Right lung (tissue), 10 donors: ENCODE data around the gene TST. TPM values are rescaled to one million over a fixed set of nuclear protein-coding genes. Genes with fewer than 3 reads are reported as not detected.

ENCODE experiments used
- DNase-seq, 2 donors: peaks; one replicate each; pipeline ENCODE4 v3.0.0-alpha.2; 2013
- long read RNA-seq, 8 donors: transcript quantifications; one replicate each; lab custom pipeline, GENCODE V29; 2026
- polyA plus RNA-seq, 5 donors: library from polyadenylated mRNA; unstranded; fragments of 120-200 nt; gene quantifications; one replicate each; pipeline versions ENCODE4 v1.2.1 to v1.2.3, GENCODE V29; 2013; ENCODE audit warnings: inconsistent platforms in 1 of 5, low replicate concordance in 1 of 5; ENCODE audit not compliant: insufficient read length in 5 of 5, insufficient read depth in 1 of 5

The TST gene
- polyA plus RNA-seq = 10 to 100 TPM; 13.8 to 31.4 (median 17.4) TPM
- long read RNA-seq, donor 1, transcript TST-201 (3 exons, 1,211 nt) = major isoform, 11 of 141 reads
- long read RNA-seq, donor 1, transcript TST-202 (2 exons, 1,797 nt) = minor isoform, 7 of 141 reads
- long read RNA-seq, donor 1, partial matches to known transcripts = 116 of 141 reads
- long read RNA-seq, donor 1, other reads (novel, unspliced or antisense) = 7 of 141 reads
- long read RNA-seq, donor 2, partial matches to known transcripts = 54 of 61 reads
- long read RNA-seq, donor 2, other reads (novel, unspliced or antisense) = 0 of 61 reads
- long read RNA-seq, donor 3, partial matches to known transcripts = 71 of 79 reads
- long read RNA-seq, donor 3, other reads (novel, unspliced or antisense) = 0 of 79 reads
- long read RNA-seq, donor 4, partial matches to known transcripts = 69 of 75 reads
- long read RNA-seq, donor 4, other reads (novel, unspliced or antisense) = 0 of 75 reads
- long read RNA-seq, donor 5, transcript TST-201 (3 exons, 1,211 nt) = minor isoform, 8 of 100 reads
- long read RNA-seq, donor 5, transcript TST-202 (2 exons, 1,797 nt) = major isoform, 14 of 100 reads
- long read RNA-seq, donor 5, partial matches to known transcripts = 67 of 100 reads
- long read RNA-seq, donor 5, other reads (novel, unspliced or antisense) = 11 of 100 reads
- long read RNA-seq, donor 6, transcript TST-202 (2 exons, 1,797 nt) = minor isoform, 5 of 97 reads
- long read RNA-seq, donor 6, transcript TST-201 (3 exons, 1,211 nt) = major isoform, 10 of 97 reads
- long read RNA-seq, donor 6, partial matches to known transcripts = 82 of 97 reads
- long read RNA-seq, donor 6, other reads (novel, unspliced or antisense) = 0 of 97 reads
- long read RNA-seq, donor 7, transcript TST-202 (2 exons, 1,797 nt) = major isoform, 8 of 157 reads
- long read RNA-seq, donor 7, transcript TST-201 (3 exons, 1,211 nt) = minor isoform, 5 of 157 reads
- long read RNA-seq, donor 7, partial matches to known transcripts = 137 of 157 reads
- long read RNA-seq, donor 7, other reads (novel, unspliced or antisense) = 7 of 157 reads
- long read RNA-seq, donor 8, partial matches to known transcripts = 69 of 73 reads
- long read RNA-seq, donor 8, other reads (novel, unspliced or antisense) = 0 of 73 reads

DNA sequence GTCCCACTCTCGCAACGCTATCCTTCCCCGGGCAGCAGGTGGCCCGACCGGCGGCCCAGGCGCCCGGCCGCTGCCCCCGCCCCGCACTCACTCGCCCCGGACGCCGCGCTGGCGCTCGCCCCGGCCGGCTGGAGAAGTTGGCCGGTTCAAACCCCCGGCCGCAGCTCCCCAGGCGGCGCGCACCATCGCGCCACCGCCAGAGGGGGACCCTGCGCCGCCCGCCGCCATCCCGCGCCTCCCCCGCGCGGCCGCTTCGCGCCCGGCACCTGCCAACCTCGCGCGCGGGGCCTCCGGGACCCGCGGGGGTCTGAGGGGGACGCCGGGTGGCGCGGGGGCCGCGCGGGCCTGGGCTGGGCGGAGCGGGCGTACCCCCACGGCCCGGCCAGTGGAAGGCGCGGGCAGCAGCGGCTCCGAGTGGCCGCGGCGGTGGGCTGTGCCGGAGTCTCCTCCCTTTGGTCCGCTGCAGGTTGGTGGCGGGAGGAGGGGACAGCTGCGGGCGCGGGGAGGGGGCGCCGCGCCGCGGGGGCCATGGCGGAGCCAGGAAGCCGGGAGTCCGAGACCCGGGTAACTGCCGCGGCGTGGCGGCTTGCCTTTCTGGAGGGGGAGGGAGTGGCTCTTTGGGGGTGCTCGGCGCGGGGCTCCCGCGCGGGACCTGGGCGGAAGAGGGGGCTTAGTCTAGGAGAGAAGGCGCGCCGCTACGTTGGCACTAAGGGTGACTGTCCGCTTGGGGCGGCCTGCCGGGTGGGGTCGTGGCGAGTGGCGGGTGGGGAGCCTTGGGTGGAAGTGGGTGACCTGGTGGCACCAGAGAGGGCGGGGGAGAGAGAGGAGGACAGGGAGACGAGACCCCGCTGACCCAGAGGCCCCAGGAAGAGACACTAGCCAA, at the start of gene TST, which contains the start of gene MPST:
Gene TST (minus strand): TSS at position 139 of the 883 bp plus-strand sequence. CDS start 715 bp downstream, outside the sequence.
Gene MPST (plus strand): TSS at position 434 of the 883 bp plus-strand sequence. CDS start 95 bp downstream, at position 529.
- DNase-seq = peak; percentile 77

DNA sequence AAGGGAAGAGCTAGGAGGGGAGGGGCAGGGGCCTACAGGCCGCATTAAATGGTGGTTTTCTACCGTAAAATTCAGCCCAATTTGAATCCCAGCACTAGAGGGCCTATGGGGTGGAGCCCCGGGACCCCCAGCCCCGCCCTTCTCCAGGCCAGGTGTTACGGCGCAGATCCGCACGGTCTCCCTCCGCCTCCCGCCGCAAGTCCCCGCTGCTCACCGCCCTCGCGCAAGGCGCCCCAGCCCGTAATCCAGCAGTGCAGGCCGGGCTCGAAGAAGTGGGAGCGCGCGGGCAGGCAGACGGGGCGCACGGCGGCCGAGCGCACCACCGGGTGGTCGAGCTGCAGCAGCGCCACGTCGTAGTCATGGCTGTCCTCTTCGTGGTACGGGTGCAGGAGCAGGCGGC, 49.6 kb upstream of the TST start:
- DNase-seq = no peak

DNA sequence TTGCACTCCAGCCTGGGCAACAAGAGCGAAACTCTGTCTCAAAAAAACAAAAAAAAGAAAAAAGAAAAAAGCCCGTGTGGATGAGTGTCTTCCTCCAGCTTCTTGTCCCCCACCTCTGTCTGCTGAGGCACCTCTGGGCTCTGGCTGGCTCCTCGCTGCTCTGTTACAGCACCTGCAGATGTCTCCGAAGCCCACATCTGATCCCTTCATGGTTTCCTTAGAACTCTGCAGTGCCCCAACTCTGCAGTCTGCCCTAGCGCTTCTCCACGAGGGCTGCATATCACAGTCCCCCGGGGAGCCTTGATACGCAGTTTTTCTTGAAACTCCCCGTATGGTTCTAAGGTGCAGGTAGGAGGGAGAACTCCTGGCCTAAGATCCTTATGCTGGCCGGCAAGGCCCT, 48.2 kb upstream of the TST start:
- DNase-seq = no peak

DNA sequence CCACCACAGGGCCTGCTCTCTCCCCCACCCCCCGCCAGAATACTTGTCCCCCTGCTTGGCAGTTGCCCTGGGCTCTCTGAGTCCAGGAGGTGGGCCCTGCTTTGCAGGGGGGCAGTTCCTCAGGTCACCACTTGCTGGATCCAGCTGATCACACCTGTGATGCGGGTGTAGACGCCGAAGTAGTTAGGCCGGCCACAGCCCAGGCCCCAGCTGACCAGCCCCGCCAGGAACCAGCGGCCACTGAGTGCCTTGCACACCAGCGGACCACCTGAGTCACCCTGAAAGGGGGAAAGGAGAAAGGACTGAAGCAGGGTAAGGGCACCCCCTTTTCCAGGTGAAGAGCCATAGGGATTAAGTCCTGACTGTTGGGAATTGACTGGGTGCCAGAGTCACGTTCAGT, 46.7 kb upstream of the TST start:
- no peak for DNase-seq

DNA sequence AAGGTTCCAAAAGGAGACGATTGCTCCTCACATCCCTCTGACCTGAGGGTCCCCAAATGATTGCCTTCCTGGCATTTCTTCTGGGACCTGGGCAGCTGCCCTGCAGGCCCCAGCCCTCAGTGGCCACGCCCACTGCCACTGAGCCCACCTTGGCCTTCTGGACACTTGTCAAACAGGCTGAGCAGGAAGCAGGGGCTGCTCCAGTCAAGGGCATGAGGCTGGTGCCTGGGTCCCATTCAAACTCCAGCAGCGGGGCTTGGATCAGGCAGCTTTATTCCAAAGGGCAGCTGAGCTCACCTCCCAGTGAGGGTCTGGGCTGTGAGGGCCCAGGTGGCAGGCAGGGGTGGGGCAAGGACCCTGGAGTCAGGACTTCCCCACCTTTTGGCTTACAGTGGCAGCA, 45.9 kb upstream of the TST start:
- DNase-seq = no peak

DNA sequence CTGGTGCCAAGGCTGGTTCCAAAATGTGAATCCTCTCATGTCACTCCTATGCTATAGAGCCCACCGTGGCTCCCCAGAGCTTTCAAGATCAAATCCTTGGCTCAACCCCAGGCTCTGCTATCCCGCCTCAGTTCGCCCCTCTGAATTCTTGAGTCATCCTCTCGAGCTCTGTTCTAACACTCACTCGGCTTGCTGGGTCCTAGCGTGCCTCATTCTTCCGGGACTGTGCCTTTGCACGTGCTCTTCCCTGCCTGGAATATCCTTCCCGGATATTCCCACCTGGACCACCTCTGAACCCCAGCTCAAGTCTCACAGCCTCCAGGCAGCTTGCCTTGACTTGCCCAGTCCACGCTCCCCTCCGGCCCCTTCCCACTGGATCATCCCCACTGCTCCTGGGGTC, 45.3 kb upstream of the TST start:
- no peak for DNase-seq

DNA sequence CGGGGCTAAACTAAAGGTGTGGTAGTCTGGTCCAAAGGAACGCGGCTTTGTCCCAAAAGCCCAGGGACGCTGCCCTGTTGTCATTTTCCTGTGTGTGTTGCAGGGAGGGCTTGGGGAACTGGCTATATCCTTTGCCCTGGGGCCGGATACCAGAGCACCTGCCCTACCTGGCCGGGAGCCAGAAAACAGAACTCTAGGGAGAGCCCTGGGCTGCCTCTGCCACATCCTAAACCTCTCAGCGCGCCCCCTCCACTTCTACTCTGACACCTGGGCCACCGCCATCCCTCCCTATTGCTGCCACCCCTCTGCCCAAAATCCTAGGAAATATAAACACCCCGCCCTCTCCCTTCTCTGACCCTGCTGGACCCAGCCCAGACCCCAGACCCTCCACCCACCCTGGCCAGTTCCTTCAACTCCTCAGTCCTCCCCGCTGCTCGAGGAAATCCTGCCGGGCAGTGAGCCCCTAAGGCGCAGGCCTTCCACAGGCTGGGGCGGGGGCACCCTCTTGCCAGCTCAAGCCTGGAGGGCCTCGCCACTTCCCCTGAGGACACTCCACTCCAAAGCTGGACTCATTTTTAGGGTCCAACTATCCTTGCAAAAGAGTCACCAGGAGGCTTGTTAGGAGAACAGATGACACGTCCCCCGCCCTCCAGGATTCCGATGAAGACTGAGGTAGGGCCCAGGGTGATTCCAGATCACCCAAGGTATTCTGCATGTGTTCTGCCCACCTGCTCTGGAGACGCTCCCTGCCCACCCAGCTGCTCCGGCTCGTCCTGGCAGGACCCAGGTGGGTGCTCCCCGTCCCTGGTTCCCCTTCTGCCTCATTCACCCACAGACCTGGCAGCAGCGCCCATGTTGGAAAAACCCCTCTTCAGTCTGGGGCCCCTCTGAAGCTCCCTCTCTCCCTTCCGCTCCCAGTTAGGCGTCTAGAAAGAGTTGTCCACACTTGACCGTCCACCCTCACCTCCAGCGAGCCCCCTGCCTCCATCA, 44.5 kb upstream of the TST start:
- no peak for DNase-seq

DNA sequence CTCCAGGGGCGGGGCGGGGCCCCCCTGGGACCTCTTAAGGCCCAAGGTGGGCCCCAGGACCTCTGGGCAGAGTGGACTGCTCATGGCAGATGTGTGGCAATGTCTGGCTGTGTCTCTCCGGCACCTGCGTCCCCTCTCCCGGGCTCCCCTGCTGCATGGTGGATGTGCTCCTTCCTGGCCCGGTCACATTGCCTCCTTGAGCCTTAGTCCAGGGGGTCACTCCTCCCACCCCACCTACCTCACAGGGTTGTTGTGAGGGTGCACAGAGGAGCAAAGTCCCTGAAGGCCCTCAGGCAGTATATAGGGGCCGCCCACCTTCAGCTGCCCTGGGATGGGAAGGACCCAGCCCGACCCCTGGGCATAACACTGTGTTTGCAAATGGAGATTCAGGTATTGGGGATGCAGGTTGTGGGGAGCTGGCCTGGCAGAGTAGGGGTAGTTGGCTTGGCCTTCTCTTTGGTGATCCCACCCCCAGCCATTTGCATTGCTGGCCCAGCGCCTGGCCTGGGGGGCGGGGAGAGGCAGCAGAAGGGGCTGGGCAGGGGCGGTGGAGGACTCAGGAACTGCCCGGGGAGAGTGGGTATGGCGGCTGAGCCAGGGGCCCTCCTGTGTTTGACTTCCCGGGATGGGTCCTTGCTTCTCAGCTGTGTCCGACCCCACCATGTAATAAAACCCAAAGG, 43.6 kb upstream of the TST start:
- no peak for DNase-seq

DNA sequence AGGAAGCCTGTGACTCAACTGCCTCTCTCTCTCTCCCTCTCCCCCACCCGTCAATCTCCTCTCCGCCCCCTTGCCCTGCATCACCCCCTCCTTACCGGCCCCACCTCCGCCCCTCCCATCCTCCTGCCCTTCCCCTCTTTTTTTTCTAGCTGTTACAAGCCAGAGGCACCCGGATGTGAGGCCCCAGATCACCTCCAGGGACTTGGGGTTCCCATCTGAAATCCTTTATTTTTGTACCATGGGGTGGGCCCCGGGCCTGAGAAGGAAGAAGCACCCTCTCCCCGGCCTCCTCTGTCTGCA, 43.1 kb upstream of the TST start:
- no peak for DNase-seq

DNA sequence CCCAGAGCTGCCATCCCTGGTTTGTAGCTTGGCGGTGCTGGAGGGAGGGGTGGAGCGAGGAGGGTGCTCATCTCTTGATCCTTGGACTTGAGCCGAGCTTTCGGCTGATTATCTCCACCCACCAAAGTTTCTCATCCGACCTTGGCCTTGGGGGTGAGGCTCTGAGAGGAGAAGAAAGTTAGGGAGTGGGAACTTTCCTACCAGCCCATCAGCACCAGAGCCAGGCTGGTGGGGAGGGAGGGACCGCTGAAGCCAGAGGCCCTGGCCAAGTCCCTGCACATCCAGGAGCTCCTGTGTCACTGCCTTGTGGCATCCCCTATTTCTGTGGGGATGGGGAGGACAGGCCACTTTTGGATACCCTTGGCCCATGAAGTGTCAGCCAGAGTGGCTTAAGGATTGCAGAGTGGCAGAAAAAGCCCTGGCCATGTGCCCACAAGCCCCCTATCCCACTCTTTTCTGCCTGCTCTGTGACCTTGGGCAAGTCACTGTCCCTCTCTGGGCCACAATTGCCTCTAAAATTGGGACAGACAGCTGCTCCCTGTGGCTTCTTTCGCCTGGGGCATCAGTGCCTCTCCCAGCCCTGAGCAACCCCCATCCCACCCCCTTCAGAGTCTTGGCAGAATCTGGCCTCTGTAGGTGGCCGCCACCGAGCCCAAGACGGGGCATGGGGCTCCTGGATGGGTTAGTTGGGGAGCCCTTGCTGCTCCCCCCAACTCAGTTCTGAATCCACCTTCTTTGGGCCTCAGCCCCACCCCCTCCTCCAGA, 42.5 kb upstream of the TST start:
- DNase-seq = no peak

DNA sequence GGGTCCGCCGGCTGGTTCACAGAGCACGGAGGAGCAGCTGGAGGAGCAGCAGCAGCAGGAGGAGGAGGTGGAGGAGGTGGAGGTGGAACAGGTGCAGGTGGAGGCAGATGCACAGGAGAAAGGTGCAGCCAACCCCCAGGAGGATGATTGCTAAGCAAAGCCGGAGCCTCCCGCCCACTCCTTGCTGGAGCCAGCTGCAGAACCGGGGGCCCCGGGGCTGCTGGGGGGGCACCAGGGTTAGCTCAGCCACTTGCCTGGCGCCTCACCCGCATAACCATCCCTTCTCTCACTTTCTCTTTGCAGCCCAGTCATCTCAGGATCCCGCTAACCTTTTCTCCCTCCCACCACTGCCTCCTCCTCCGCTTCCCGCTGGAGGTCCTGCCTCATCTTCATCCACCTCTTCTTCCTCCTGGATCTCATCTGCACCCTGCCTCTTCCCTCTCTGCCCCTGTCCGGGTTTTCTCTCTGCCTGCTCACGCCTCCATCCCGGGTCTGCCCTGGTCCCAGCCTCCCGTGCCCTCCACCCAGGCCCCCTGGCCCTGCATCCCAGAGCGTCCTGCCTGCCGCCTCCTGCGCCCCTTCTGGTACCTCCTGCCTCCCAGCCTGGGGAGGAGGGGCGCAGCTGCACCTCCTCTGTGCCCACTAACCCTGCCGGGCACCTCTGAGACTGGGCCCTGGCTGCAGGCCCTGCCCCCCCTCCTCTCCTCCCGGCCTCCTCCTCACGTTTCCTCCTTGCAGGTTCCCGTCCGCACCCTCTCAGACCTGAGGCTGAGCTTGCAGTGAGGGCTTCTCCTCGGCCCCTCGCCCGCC, 41.8 kb upstream of the TST start:
- DNase-seq = no peak

DNA sequence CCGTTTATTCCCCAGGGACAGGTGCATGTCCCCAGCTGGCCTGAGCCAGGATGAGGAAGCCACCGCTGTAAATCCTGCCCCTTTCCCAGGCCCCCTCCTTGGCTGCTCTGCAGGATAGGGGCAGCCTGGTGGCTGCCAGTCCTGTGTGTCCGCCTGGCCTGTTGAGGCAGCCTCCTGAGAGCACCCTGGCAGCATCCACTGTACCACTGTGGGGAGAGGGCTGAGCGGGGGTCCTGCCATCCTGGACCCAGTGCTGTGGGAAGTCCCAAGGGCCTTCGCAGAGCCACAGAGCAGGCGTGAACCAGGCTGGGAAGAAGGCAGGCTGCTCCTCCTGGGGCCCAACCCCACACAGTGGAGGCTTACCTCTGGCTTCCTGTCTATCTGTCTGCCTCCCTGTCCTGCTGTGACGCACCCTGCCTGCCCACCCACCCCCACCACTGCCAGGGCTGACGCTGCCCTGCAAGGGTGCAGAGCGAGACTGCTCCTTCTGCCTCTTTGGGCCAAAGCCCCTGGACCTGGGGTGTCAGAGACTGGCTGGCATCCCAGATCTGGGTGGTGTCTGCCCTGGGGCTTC, 40.7 kb upstream of the TST start:
- DNase-seq = no peak

DNA sequence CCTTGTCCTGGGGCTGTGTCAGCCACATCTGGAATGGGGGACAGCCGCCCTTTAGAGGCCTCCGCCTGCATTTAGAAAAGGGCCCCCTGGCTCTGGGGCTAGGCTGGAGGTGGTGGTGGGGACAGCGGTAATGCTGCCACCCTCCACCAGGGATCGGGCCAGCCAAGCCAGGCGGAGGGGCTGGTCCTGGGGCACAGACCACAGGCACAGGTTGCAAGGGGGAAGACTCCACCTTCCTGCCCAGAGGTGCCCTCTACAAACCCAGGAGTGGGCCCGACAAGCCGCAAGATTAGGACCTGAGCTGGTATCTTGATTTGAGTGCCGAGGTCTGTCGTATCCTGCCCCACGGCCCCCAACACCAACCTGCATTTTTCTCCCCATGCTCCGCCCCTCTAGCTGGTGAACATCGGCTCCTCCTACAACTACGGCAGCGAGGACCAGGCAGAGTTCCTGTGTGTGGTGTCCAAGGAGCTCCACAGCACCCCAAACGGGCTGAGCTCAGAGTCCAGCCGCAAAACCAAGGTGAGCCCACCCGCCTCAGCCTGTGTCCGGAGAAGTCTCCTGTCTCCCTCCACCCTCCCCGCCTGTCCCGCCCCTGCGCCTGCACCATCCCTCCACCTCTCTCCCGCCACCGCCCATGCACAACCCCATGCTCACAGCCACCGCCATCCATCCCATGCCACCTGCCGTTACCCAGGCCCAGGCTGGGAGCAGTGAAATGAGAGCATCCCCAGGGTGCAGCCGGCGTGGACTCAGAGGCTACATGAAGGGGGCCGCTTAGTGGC, 39.9 kb upstream of the TST start:
- no peak for DNase-seq

DNA sequence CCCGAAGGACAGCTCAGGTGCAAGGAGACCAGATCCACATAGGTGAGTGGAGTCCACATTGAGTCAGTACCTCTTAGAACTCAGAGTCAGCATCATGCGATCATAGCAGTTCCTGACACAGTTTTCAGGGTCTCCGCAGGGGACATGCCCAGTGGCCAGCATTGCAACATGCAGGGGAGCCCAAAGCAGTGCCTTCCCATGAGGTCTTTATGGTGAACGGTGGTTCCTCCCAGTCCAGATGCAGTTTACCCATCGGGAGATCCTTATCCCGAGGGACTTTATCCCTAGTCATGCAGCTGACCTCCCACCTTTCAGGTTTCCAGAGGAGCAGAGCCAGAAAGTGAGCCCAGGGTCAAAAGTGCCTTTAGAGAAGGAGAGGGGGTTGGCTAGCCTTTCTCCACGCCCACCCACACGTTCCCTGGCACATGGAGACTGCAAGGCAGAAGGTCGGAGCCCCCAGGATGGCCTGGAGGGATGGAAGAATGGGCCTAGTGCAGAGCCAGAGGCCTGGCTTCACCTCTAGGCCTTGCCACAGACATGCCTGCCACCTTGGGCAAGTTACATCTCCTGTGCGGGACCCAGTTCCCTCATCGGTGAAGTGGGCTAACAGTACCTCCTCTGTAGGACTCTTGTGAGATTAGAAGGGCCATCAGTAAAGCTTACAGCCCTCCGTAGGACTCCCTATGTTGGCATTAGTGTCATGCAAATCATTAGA, 38.7 kb upstream of the TST start:
- DNase-seq = no peak

DNA sequence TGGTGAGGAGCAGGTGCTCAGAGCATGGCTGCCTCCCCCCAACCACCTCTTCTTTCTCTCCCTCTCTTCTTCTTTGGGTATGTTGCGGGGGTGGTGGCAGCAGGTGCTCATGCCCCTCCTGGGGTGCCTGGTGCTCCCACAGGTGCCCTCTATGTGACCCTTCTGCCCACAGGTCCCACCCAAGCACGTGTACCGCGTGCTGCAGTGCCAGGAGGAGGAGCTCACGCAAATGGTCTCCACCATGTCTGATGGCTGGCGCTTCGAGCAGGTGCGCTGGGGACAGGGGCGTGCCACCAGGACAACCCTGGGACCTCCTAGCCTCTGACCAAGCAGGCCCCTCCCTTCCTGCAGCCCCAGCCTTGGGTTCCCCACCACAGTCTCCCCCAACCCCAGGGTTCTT, 38.0 kb upstream of the TST start:
- DNase-seq = no peak

DNA sequence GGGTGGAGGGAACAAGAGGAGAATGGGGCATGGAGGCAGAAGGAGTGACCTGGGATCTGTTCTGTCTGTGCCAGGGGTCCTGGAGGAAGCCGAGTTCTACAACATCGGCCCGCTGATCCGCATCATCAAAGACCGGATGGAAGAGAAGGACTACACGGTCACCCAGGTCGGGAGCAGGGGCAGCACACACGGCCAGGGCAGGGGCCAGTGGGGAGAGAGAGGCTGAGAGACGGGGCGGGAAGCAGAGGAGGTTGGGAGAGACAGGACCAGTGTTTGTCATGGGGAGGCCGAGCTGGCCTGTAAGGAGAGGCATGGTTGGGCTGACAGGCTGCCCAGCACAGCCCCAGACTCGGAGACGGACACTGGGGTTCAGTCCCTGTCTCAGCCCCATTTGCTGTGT, 37.0 kb upstream of the TST start:
- DNase-seq = no peak
